GM12891 (cell line): ENCODE results near the gene MMP14.

Experiments
- POLR2AphosphoS5 ChIP-seq: IDR thresholded peaks from 2 replicates; pipeline ENCODE4 v1.6.1; 2011; ENCODE audit warnings: low read depth, low read length, control low read depth
- TAF1 ChIP-seq: IDR thresholded peaks from 2 replicates; pipeline ENCODE4 v1.6.1; 2011; ENCODE audit warnings: low read depth, low read length, control low read depth

DNA sequence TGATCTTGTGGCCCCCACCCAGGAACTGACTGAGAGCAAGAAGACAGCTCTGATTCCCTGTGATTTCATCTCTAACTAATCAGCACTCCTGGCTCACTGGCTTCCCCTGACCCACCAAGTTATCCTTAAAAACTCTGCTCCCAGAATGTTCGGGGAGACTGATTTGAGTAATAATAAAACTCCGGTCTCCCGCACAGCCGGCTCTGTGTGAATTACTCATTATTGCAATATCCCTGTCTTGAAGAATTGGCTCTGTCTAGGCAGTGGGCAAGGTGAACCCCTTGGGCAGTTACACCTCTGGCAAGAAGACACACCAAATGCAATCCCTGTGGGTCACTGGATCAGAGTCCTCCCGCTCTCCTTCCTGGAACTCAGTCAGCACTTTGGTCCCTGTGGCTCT, 42.4 kb upstream of the MMP14 start:
- no peak for TF ChIP-seq TAF1
- TF ChIP-seq POLR2AphosphoS5: no peak
